Neural crest cell (in vitro differentiated cells): Measurements from ENCODE around the gene RPL28. TPM values are rescaled to one million over a fixed set of nuclear protein-coding genes. Genes with fewer than 3 reads are reported as not detected.
A peak's percentile ranks its signal among the peaks of the same experiment; 100 is the strongest.

Source experiments
- DNase-seq: peaks from one replicate; pipeline ENCODE4 v3.0.0; 2021; ENCODE audit warnings: low read depth, mixed read lengths, low spot score
- H3K27ac Mint-ChIP-seq: one replicate; pipeline ENCODE4 v1.8.0; 2021; ENCODE audit warnings: mild to moderate bottlenecking, mixed read lengths; ENCODE audit not compliant: unreplicated experiment
- H3K27me3 Mint-ChIP-seq: 2 replicates; pipeline ENCODE4 v1.8.0; 2021; ENCODE audit warnings: low read depth, mild to moderate bottlenecking, mixed read lengths
- H3K36me3 Mint-ChIP-seq: 2 replicates; pipeline ENCODE4 v1.8.0; 2021; ENCODE audit warnings: low read depth, mild to moderate bottlenecking, mixed read lengths
- H3K4me1 Mint-ChIP-seq: 2 replicates; pipeline ENCODE4 v1.8.0; 2021; ENCODE audit warnings: mixed read lengths
- H3K4me3 Mint-ChIP-seq: one replicate; pipeline ENCODE4 v1.8.0; 2021; ENCODE audit warnings: mild to moderate bottlenecking, mixed read lengths
- H3K9me3 Mint-ChIP-seq: 2 replicates; pipeline ENCODE4 v1.8.0; 2021; ENCODE audit warnings: mixed read lengths
- CTCF ChIP-seq: fragments of 200-600 bp; sonication (generic); conservative IDR thresholded peaks from 2 replicates; pipeline ENCODE4 v1.5.0; 2021; ENCODE audit warnings: antibody characterized with exemption, mild to moderate bottlenecking
- total RNA-seq: library from RNA; stranded (reverse); gene quantifications from 2 replicates; pipeline ENCODE4 v1.2.1, GENCODE V29; 2021

The RPL28 gene
- total RNA-seq, 1 donor from 2014 or later: 1,888 TPM

- Mint-ChIP-seq H3K4me3 (peak overlapping the region; percentile 100), H3K27ac (peak overlapping the region; percentile 99), H3K4me1 (peaks cover 57% of the 10 kb centered on the region), H3K27me3 (peaks cover 8% of the 10 kb centered on the region), H3K36me3 (peaks cover 10% of the 10 kb centered on the region), H3K9me3 (no peaks in the 10 kb centered on the region)
- DNase-seq: no peak
- TF ChIP-seq CTCF: no peak
Measured at GRCh38 chr19:55386493-55386971, 800 bp downstream of the RPL28 start.

- Mint-ChIP-seq H3K4me3 (peak overlapping the region; percentile 100), H3K27ac (no peak overlapping the region), H3K4me1 (peaks cover 71% of the 10 kb centered on the region), H3K36me3 (peaks cover 10% of the 10 kb centered on the region), H3K9me3 (no peaks in the 10 kb centered on the region), H3K27me3 (peaks cover 3% of the 10 kb centered on the region)
- DNase-seq: no peak
- TF ChIP-seq CTCF: no peak
Measured at GRCh38 chr19:55387736-55388497, 2.2 kb downstream of the RPL28 start.

- H3K36me3 Mint-ChIP-seq: peaks cover 10% of the 10 kb centered on the region
- no peaks in the 10 kb centered on the region for H3K9me3 Mint-ChIP-seq
- DNase-seq: no peak
- no peak overlapping the region for H3K27ac Mint-ChIP-seq
- H3K27me3 Mint-ChIP-seq: peaks cover 6% of the 10 kb centered on the region
- H3K4me3 Mint-ChIP-seq: peak overlapping the region; percentile 80
- peaks cover 74% of the 10 kb centered on the region for H3K4me1 Mint-ChIP-seq
- no peak for TF ChIP-seq CTCF
Measured at GRCh38 chr19:55389386-55390317, 3.9 kb downstream of the RPL28 start.

GRCh38 chr19:55390461-55390880 is 4.7 kb downstream of the RPL28 start:
- Mint-ChIP-seq H3K4me1 (peaks cover 65% of the 10 kb centered on the region), H3K9me3 (no peaks in the 10 kb centered on the region), H3K4me3 (peak overlapping the region; percentile 80), H3K27ac (no peak overlapping the region), H3K27me3 (peaks cover 6% of the 10 kb centered on the region), H3K36me3 (peaks cover 10% of the 10 kb centered on the region)
- no peak for DNase-seq
- no peak for TF ChIP-seq CTCF

GRCh38 chr19:55391191-55391670 is 5.5 kb downstream of the RPL28 start:
- no peak for TF ChIP-seq CTCF
- H3K9me3 Mint-ChIP-seq: no peaks in the 10 kb centered on the region
- H3K27me3 Mint-ChIP-seq: peaks cover 3% of the 10 kb centered on the region
- DNase-seq: no peak
- H3K4me1 Mint-ChIP-seq: peaks cover 59% of the 10 kb centered on the region
- no peak overlapping the region for H3K27ac Mint-ChIP-seq
- H3K36me3 Mint-ChIP-seq: peaks cover 7% of the 10 kb centered on the region
- peak overlapping the region; percentile 80 for H3K4me3 Mint-ChIP-seq
